PC-3 (cell line): Measurements from ENCODE around the gene MSRB2. TPM values are rescaled to one million over a fixed set of nuclear protein-coding genes. Genes with fewer than 3 reads are reported as not detected.

Experiments
- ATAC-seq: fragments of 200-7000 bp; cut with Tn5 transposase; 2 replicates; pipeline ENCODE4 v1.9.1; 2020; ENCODE audit warnings: mild to moderate bottlenecking, moderate library complexity
- BruUV-seq: library from RNA; stranded (reverse); fragments of 400-500 nt; replicated peaks from 2 replicates; lab custom pipeline; 2021; lab: Mats Ljungman, UMichigan
- CTCF ChIA-PET: fragments of 300-600 bp; sonication (Branson Sonifier 250); formaldehyde crosslinking; loops from one replicate; lab custom pipeline; 2022; ENCODE audit warnings: antibody characterized with exemption; lab: Charles Lee
- POLR2A ChIA-PET: fragments of 300-600 bp; sonication (Branson Sonifier 250); formaldehyde crosslinking; loops from one replicate; lab custom pipeline; 2022; ENCODE audit warnings: antibody characterized with exemption; ENCODE audit not compliant: unreplicated experiment; lab: Charles Lee
- DNase-seq: peaks from one replicate; pipeline ENCODE4 v3.0.0-alpha.2; 2015
- H2AFZ ChIP-seq: fragments of 300-600 bp; sonication (generic); 2 replicates; pipeline ENCODE4 v1.6.0; 2016; ENCODE audit warnings: antibody characterized with exemption, low read length
- H3F3A ChIP-seq: fragments of 300-600 bp; sonication (generic); one replicate; pipeline ENCODE4 v1.6.0; 2017; ENCODE audit warnings: antibody characterized with exemption, low read length, control low read depth, mild to moderate bottlenecking; ENCODE audit not compliant: unreplicated experiment
- H3K27ac ChIP-seq: fragments of 300-600 bp; sonication (generic); 2 replicates; pipeline ENCODE4 v1.5.1; 2016; ENCODE audit warnings: mild to moderate bottlenecking, low read length
- H3K27me3 ChIP-seq: fragments of 300-600 bp; sonication (generic); 2 replicates; pipeline ENCODE4 v1.6.1; 2016; ENCODE audit warnings: low read length, mixed read lengths
- H3K36me3 ChIP-seq: fragments of 300-600 bp; sonication (generic); 2 replicates; pipeline ENCODE4 v1.6.1; 2016; ENCODE audit warnings: low read depth, mixed run types, low read length, mixed read lengths
- H3K4me1 ChIP-seq: fragments of 300-600 bp; sonication (generic); 2 replicates; pipeline ENCODE4 v1.5.1; 2016; ENCODE audit warnings: low read length; ENCODE audit not compliant: insufficient read depth
- H3K4me2 ChIP-seq: fragments of 300-600 bp; sonication (generic); 2 replicates; pipeline ENCODE4 v1.6.0; 2016; ENCODE audit warnings: low read length
- H3K4me3 ChIP-seq: fragments of 300-600 bp; sonication (generic); 2 replicates; pipeline ENCODE4 v1.5.1; 2016; ENCODE audit warnings: mild to moderate bottlenecking, low read length, mixed read lengths
- H3K79me2 ChIP-seq: fragments of 300-600 bp; sonication (generic); 2 replicates; pipeline ENCODE4 v1.6.1; 2017; ENCODE audit warnings: low read length, mixed read lengths
- H3K9ac ChIP-seq: fragments of 300-600 bp; sonication (generic); 2 replicates; pipeline ENCODE4 v1.6.0; 2016; ENCODE audit warnings: mild to moderate bottlenecking, low read length
- H3K9me2 ChIP-seq: fragments of 300-600 bp; sonication (generic); replicated peaks from 2 replicates; pipeline ENCODE4 v1.6.1; 2016; ENCODE audit warnings: mixed run types, low read length, mixed read lengths
- H3K9me3 ChIP-seq: fragments of 300-600 bp; sonication (generic); 2 replicates; pipeline ENCODE4 v1.6.1; 2016; ENCODE audit warnings: low read length, mixed read lengths
- H4K20me1 ChIP-seq: fragments of 300-600 bp; sonication (generic); 2 replicates; pipeline ENCODE4 v1.6.1; 2016; ENCODE audit warnings: low read length, mixed read lengths
- EZH2 ChIP-seq: fragments of 300-600 bp; sonication (generic); IDR thresholded peaks from one replicate; pipeline ENCODE4 v1.6.1; 2017; ENCODE audit warnings: antibody characterized with exemption, mild to moderate bottlenecking, low read length; ENCODE audit not compliant: unreplicated experiment
- EZH2phosphoT487 ChIP-seq: fragments of 300-600 bp; sonication (generic); IDR thresholded peaks from 2 replicates; pipeline ENCODE4 v1.6.1; 2018; ENCODE audit warnings: mild to moderate bottlenecking, antibody characterized with exemption, low read length, borderline replicate concordance
- intact Hi-C: fragments of 100-400 bp; cut with micrococcal nuclease; formaldehyde crosslinking; loops from 2 replicates; pipeline ENCODE4 v1.9.0; 2023
- total RNA-seq: library from RNA; depleted of rRNA; stranded (reverse); fragments of >200 nt; gene quantifications from 2 replicates; pipeline ENCODE4 v1.2.3, GENCODE V29; 2014; rRNA removed
- TF ChIP-seq, protein P1 (sequence below): fragments of 300-600 bp; sonication (generic); conservative IDR thresholded peaks from 2 replicates; pipeline ENCODE4 v1.5.1; 2017; ENCODE audit warnings: antibody characterized with exemption, low read depth, mild to moderate bottlenecking, low read length

Gene MSRB2
- total RNA-seq, 1 experiment from 2014 or later = 14.3 TPM

DNA sequence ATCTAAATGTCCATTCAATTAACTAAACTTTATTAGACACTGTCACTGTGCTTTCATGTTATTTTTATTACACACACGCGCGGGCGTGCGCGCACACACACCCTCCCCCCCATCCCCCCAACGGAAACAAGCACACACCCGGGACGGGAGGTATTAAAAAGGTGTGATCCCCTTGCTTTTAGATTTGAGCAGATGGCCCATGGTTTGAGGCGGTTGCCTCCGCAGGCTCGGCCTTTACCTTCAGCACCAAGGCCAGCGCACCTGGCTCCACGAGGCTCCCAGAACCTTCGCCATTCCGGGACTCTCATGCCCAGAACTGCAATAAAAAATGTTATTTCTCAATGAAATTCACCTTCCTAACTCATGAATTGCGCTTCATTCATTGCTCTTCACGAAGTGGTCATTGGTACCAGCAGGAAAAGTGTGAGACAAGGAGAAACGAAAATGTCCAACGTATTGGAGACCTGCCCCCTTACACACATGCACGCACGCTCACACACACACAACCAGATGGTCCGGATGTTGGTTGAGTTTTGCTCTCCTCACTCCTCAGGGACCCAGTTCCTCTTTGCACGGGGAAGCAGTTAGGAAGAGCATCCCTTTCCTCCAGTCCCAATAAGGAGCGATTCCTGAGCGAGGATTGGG lies 76.0 kb downstream of the MSRB2 start:
- ATAC-seq = no peak
- no peak overlapping the region for H3K27ac ChIP-seq
- no peaks in the 10 kb centered on the region for H4K20me1 ChIP-seq
- H3K79me2 ChIP-seq = no peaks in the 10 kb centered on the region
- H3K9me2 ChIP-seq = no peaks in the 10 kb centered on the region
- no peak overlapping the region for H2AFZ ChIP-seq
- H3K4me3 ChIP-seq = no peak overlapping the region
- no peak overlapping the region for H3K4me2 ChIP-seq
- H3F3A ChIP-seq = no peaks in the 10 kb centered on the region
- TF ChIP-seq, protein P1, sequence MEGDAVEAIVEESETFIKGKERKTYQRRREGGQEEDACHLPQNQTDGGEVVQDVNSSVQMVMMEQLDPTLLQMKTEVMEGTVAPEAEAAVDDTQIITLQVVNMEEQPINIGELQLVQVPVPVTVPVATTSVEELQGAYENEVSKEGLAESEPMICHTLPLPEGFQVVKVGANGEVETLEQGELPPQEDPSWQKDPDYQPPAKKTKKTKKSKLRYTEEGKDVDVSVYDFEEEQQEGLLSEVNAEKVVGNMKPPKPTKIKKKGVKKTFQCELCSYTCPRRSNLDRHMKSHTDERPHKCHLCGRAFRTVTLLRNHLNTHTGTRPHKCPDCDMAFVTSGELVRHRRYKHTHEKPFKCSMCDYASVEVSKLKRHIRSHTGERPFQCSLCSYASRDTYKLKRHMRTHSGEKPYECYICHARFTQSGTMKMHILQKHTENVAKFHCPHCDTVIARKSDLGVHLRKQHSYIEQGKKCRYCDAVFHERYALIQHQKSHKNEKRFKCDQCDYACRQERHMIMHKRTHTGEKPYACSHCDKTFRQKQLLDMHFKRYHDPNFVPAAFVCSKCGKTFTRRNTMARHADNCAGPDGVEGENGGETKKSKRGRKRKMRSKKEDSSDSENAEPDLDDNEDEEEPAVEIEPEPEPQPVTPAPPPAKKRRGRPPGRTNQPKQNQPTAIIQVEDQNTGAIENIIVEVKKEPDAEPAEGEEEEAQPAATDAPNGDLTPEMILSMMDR = no peak
- TF ChIP-seq EZH2 (no peak), EZH2phosphoT487 (no peak)
- peaks cover 25% of the 10 kb centered on the region for H3K27me3 ChIP-seq
- intact Hi-C loops = no loop called here
- no peak overlapping the region for H3K9ac ChIP-seq
- H3K9me3 ChIP-seq = no peaks in the 10 kb centered on the region
- no TSS peak for BruUV-seq
- DNase-seq = peak; percentile 35
- POLR2A ChIA-PET = interaction anchor here (0.6 kb wide), 1 partner anchor 490 kb away, joined by 8 read pairs; no protein-coding TSS in a partner anchor
- H3K36me3 ChIP-seq = no peaks in the 10 kb centered on the region
- no peaks in the 10 kb centered on the region for H3K4me1 ChIP-seq
- CTCF ChIA-PET = no interaction called here

Other genes with a start within 250 kb of the MSRB2 start
- 0.18 and 0.40 TPM in 2 replicates for gene ARMC3, start 167.5 kb upstream of the MSRB2 start, total RNA-seq
- gene PTF1A, start 96.7 kb downstream of the MSRB2 start, total RNA-seq = not detected in 2 replicates
- 0.15 and 0.29 TPM in 2 replicates for gene C10orf67, start 249.2 kb downstream of the MSRB2 start, total RNA-seq